Fibroblast of the aortic adventitia (primary cell): ENCODE measurements around the gene CEP85L. TPM values are rescaled to one million over a fixed set of nuclear protein-coding genes. Genes with fewer than 3 reads are reported as not detected.
A peak's percentile ranks its signal among the peaks of the same experiment; 100 is the strongest.

Source experiments
- DNase-seq: peaks from one replicate; pipeline ENCODE4 v3.0.0-alpha.2; 2010; ENCODE audit warnings: low read depth
- H3K4me3 ChIP-seq: 2 replicates; pipeline ENCODE4 v1.5.1; 2011; ENCODE audit warnings: low read depth, mild to moderate bottlenecking, control low read depth, low read length, moderate library complexity
- total RNA-seq: library from RNA; depleted of rRNA; stranded (reverse); fragments of >200 nt; gene quantifications from 2 replicates; pipeline ENCODE4 v1.2.3, GENCODE V29; 2012; ENCODE audit warnings: low replicate concordance
- TF ChIP-seq, protein P1 (sequence below): IDR thresholded peaks from 2 replicates; pipeline ENCODE4 v1.5.1; 2011; ENCODE audit warnings: mild to moderate bottlenecking, low read length, control low read depth, inconsistent platforms; ENCODE audit not compliant: insufficient read depth

CEP85L gene
- total RNA-seq, 1 donor = 17.1 TPM

DNA sequence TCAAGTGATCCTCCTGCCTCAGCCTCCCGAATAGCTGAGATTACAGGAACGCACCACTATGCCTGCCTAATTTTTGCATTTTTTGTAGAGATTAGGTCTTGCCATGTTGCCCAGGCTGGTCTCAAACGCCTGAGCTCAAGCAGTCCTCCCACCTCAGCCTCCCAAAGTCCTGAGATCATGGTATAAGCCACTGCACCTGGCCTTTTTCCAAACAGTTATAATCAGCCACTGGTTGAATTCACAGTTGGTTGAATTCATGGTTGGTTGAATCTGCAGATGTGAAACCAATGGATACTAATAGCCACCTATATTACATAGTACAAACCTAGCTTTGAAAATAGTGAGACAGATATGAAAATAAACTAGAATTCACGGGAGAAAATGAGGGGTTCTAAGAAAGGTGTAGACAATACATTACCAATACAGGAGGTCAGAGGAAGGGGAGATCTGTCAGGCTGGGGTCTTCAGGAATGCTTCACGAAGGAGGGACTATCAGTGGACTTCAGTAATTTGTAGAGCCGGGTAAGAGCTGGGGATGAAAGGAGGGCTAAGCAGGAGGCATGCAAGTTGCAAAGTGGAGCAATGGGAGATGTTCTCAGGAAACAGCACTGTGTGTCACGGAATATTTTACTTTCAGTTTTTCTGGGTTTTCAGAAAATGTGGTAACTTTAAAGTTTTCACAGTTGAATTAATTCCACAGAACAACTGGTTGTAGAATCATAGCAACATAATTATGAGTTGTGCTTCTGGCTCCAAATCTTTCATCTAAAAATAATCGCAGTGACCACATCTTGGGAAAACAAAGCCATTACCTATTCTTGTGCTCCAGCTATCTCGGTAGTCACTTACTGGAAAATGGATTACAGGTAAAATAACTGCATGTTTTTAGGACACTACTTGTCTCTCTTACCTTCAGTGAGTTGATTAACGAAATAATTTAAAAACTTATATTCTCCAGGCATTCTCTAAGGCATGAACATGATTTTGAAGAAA, 12.9 kb upstream of the CEP85L start:
- DNase-seq = no peak
- peak overlapping the region; percentile 20 for H3K4me3 ChIP-seq

GRCh38 chr6:118661831-118662230, 10.4 kb upstream of the CEP85L start:
- no peak for DNase-seq
- TF ChIP-seq, protein P1, sequence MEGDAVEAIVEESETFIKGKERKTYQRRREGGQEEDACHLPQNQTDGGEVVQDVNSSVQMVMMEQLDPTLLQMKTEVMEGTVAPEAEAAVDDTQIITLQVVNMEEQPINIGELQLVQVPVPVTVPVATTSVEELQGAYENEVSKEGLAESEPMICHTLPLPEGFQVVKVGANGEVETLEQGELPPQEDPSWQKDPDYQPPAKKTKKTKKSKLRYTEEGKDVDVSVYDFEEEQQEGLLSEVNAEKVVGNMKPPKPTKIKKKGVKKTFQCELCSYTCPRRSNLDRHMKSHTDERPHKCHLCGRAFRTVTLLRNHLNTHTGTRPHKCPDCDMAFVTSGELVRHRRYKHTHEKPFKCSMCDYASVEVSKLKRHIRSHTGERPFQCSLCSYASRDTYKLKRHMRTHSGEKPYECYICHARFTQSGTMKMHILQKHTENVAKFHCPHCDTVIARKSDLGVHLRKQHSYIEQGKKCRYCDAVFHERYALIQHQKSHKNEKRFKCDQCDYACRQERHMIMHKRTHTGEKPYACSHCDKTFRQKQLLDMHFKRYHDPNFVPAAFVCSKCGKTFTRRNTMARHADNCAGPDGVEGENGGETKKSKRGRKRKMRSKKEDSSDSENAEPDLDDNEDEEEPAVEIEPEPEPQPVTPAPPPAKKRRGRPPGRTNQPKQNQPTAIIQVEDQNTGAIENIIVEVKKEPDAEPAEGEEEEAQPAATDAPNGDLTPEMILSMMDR = no peak
- no peak overlapping the region for H3K4me3 ChIP-seq

More for the DNA sequence above, 12.9 kb upstream of the CEP85L start:
- TF ChIP-seq, protein P1 = no peak

GRCh38 chr6:118660218-118660569, 8.8 kb upstream of the CEP85L start:
- DNase-seq = no peak
- no peak overlapping the region for H3K4me3 ChIP-seq
- TF ChIP-seq, protein P1 = no peak

DNA sequence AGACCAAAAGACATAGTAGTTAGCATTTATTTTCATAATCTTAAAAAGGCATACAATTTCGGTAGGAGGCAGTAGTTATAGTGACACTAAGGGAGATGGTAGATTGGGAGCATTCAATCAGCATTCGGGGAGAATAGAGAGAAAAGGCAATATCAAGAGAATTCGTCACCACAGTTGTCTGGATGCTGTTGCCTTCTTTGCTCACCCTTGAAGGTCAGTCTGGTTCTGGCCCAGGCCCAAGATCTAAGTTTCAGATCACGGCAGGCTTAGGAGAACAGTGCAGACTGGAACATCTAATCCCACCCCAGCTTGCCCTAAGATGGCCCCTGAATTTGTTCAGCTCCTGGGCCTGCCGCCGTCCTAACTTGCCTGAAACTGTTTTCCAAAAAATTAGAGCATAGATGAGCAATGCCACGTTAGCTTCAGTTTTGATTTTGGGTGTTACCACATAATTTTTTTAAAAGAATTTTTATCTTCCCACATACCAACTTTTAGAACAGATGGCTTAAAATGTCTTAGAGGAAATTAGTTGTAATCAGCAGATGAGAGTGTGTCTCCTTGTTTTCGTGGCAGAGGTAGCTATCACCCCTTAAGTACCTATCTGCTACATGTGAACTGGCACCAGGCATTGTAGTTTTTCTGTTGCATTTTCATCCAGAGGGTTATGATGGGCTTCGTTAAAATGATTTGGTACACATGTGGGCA, 8.3 kb upstream of the CEP85L start:
- TF ChIP-seq, protein P1 = no peak
- DNase-seq = no peak
- H3K4me3 ChIP-seq = no peak overlapping the region

DNA sequence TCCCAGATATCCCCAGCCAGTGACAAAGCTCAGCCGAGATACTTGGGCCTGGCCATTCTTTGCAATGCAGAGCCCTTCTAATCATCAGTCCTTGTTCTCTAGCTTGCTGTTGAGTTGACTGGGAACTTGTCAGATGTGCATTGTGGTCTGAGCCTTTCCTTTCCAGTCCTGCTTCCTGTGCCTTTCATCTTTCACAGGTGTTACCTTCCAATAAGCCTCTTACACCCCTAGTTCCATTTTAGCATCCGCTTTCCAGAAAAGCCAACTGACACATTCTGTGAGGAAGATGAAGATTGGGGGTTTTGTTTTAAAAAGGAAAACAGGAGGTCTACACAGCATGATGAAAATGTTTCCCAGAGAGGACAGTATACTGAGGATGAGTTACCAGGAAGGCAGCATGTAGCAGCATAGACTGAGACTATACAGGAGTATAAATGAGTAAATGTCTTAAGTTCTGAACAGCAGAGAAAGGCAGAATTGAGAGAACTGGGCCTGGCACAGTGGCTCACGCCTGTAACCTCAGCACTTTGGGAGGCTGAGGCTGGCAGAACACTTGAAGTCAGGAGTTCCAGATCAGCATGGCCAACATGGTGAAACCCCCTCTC, 5.6 kb upstream of the CEP85L start:
- no peak overlapping the region for H3K4me3 ChIP-seq
- DNase-seq = no peak
- TF ChIP-seq, protein P1 = no peak

DNA sequence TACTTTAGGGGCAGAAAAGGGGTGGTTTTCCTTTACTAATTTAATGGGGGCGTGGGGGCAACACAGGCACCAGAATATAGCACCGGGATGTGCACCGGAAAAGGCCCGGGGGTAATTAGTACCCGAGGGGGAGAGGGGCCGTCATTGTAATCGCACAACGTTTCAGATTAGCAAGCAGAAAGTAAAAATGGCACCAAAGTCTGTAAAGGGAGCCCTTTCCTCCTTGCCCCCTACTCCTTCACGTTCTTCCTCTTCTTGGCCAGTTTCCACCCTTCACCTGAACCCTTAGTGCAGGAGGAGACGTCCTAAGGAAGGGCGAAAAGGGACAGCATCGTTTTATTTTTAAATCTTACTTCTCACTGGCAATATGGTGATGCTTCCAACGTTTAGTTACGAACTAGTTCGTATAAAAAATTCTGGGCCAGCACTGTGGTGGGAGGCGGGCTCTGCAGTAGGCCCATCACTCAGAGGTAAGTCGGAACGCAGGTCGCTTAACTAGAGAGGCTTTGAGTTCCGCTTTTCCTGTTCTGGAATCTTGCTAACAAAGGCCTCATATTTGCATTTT, 742 bp upstream of the CEP85L start:
- peak overlapping the region; percentile 76 for H3K4me3 ChIP-seq
- DNase-seq = no peak
- TF ChIP-seq, protein P1 = no peak
